ENCODE measurements around the gene TEAD3.

GRCh38 chr6:35514587-35514986 is 17.7 kb upstream of the TEAD3 start:
- no peak for TF ChIP-seq ZMAT4 (CRISPR knock-in tag; IDR thresholded peaks at IDR 0.05)
- no peak for TF ChIP-seq ZBTB21 (CRISPR knock-in tag; IDR thresholded peaks at IDR 0.05; ENCODE audit: borderline replicate concordance)
- no peak for TF ChIP-seq MAX (CRISPR knock-in tag; IDR thresholded peaks at IDR 0.05)
- no peak for TF ChIP-seq ZNF232 (CRISPR knock-in tag; IDR thresholded peaks at IDR 0.05)

Measured in WTC11 (cell line).